Measurements from ENCODE around the gene GPRC5B. TPM values are rescaled to one million over a fixed set of nuclear protein-coding genes. Genes with fewer than 3 reads are reported as not detected.

GPRC5B gene
- total RNA-seq, 1 donor from 2014 or later: 11.2 TPM

DNA sequence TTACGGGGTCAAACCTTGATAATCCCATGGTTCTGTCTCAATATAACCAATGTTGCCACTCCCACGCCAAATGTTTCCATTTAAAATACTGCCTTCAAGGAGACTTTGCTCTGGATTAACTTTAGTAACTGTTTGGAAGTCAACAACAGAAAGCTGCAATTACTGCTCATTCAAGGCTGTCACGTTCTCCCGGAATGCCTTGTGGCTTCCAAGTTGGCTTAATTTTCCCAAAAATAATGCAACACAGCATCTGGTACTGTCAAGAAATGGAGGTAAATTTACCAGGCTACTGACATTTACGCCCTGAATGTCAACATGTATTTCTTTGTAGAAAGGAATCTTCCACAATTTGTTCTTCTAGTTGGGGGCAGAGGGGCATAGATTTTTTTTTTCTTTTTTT, 38.2 kb downstream of the GPRC5B start:
- Histone ChIP-seq H3K27me3 (ENCODE audit: control insufficient read depth, insufficient read depth, low read length) (no peaks in the 10 kb centered on the region), H3K36me3 (ENCODE audit: control insufficient read depth, insufficient read depth, low read length) (no peaks in the 10 kb centered on the region), H3K4me3 (ENCODE audit: low read depth, low read length) (no peak overlapping the region)
- TF ChIP-seq, protein P1, sequence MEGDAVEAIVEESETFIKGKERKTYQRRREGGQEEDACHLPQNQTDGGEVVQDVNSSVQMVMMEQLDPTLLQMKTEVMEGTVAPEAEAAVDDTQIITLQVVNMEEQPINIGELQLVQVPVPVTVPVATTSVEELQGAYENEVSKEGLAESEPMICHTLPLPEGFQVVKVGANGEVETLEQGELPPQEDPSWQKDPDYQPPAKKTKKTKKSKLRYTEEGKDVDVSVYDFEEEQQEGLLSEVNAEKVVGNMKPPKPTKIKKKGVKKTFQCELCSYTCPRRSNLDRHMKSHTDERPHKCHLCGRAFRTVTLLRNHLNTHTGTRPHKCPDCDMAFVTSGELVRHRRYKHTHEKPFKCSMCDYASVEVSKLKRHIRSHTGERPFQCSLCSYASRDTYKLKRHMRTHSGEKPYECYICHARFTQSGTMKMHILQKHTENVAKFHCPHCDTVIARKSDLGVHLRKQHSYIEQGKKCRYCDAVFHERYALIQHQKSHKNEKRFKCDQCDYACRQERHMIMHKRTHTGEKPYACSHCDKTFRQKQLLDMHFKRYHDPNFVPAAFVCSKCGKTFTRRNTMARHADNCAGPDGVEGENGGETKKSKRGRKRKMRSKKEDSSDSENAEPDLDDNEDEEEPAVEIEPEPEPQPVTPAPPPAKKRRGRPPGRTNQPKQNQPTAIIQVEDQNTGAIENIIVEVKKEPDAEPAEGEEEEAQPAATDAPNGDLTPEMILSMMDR (IDR thresholded peaks at IDR 0.05; ENCODE audit: insufficient read depth, low read length, poor library complexity, severe bottlenecking): no peak
- no peak for DNase-seq (ENCODE audit: low read depth)

DNA sequence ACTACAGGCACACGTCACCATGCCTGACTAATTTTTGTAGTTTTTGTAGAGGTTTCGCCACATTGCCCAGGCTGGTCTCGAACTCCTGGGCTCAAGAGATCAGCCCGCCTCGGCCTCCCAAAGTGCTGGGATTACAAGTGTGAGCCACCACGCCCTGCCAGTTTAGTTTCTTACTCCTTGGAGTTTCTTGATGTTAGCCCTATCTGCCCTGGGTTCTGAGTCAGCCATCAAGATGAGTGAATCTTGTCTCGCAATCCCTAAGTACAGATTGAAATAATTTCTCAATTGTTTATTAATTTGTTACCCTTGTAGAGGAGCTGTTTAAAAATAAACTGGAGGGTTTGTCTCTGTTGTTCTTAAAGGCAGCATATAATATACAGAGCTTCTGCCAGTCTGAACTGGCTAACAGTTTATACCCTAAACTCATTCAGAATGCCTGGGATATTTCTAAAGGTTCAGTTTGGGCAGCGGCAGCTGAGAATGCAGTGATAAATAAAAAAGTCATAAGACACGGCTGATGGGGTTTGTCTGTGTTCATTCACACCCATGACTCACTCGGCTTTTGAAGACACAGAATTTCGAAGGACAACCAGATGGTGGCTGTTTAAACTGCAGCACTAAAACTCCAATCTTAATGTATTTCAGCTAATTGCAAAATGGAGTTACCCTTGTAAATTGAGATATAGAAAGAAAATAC, 39.6 kb downstream of the GPRC5B start:
- peak; percentile 83 for DNase-seq (ENCODE audit: low read depth)
- no peaks in the 10 kb centered on the region for H3K36me3 ChIP-seq (ENCODE audit: control insufficient read depth, insufficient read depth, low read length)
- TF ChIP-seq, protein P1 (IDR thresholded peaks at IDR 0.05; ENCODE audit: insufficient read depth, low read length, poor library complexity, severe bottlenecking): no peak
- no peak overlapping the region for H3K4me3 ChIP-seq (ENCODE audit: low read depth, low read length)
- H3K27me3 ChIP-seq (ENCODE audit: control insufficient read depth, insufficient read depth, low read length): no peaks in the 10 kb centered on the region

- DNase-seq (ENCODE audit: low read depth): no peak
- TF ChIP-seq, protein P1 (IDR thresholded peaks at IDR 0.05; ENCODE audit: insufficient read depth, low read length, poor library complexity, severe bottlenecking): no peak
- H3K4me3 ChIP-seq (ENCODE audit: low read depth, low read length): no peak overlapping the region
- no peaks in the 10 kb centered on the region for H3K27me3 ChIP-seq (ENCODE audit: control insufficient read depth, insufficient read depth, low read length)
- H3K36me3 ChIP-seq (ENCODE audit: control insufficient read depth, insufficient read depth, low read length): no peaks in the 10 kb centered on the region
Observed at GRCh38 chr16:19843371-19843770, 41.3 kb downstream of the GPRC5B start.

DNA sequence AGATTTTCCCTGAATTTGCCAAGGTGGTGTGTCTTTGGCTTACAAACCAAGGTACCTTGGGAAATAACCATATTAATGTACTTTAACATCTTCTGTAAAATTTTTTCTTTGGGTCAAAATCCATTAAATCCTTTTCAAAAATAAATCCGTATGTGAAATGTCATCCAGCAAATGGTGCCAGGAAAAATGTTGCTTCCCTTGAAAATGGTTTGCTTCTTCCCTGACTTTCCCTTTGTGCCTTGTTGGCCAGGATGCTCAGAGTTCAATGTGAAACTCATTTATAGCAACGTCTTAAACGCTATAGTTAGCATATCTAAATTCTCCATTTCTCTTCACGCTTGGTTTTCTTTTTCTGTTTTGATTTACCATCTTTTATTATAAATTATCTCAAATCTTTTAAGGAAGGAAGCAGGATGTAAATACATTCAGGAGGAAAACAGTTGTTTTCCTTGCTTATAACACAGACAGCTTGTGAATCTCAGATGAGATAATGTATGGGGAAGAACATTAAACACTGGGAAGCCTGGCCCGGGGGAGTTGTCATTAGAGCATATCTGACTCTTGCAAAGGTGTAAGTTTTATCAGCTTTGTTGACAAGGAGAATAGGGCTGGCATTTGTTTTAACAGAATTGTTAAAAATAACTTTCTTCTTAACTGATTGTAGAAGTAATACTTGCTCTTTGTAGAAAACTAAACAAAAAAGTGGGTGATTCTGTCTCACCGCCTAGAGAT, 42.1 kb downstream of the GPRC5B start:
- DNase-seq (ENCODE audit: low read depth): no peak
- TF ChIP-seq, protein P1 (IDR thresholded peaks at IDR 0.05; ENCODE audit: insufficient read depth, low read length, poor library complexity, severe bottlenecking): no peak

DNA sequence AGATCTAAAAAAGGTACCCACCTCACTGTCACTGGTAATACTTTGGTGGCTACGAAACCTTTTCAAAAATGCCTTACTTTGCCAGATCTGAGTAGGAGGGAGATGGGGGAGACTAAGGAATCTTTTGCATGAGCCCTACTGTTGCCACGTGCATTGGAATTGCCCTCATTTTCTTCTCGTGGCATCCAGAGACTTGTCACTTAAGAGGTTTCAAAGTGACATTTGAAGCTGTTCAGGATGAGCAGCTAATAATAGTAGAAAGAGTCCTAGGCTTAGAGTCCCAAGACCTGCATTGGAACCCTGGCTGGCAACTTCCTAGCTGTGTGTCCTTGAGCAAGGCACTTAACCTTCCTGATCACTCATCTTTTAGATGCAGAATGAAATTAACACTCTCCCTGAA, 43.5 kb downstream of the GPRC5B start:
- no peaks in the 10 kb centered on the region for H3K27me3 ChIP-seq (ENCODE audit: control insufficient read depth, insufficient read depth, low read length)
- DNase-seq (ENCODE audit: low read depth): no peak
- H3K36me3 ChIP-seq (ENCODE audit: control insufficient read depth, insufficient read depth, low read length): no peaks in the 10 kb centered on the region
- TF ChIP-seq, protein P1 (IDR thresholded peaks at IDR 0.05; ENCODE audit: insufficient read depth, low read length, poor library complexity, severe bottlenecking): no peak
- H3K4me3 ChIP-seq (ENCODE audit: low read depth, low read length): no peak overlapping the region

More for the DNA sequence above, 42.1 kb downstream of the GPRC5B start:
- Histone ChIP-seq H3K36me3 (ENCODE audit: control insufficient read depth, insufficient read depth, low read length) (no peaks in the 10 kb centered on the region), H3K4me3 (ENCODE audit: low read depth, low read length) (no peak overlapping the region), H3K27me3 (ENCODE audit: control insufficient read depth, insufficient read depth, low read length) (no peaks in the 10 kb centered on the region)

Data from kidney epithelial cell (primary cell).